AG09319 (cell line): Measurements from ENCODE around the gene PLCG2.

ENCODE experiments used
- DNase-seq: peaks from one replicate; pipeline ENCODE4 v3.0.0-alpha.2; 2010; ENCODE audit warnings: low read depth; ENCODE audit errors: extremely low read depth
- CTCF ChIP-seq: IDR thresholded peaks from 2 replicates; pipeline ENCODE4 v1.5.1; 2011; ENCODE audit warnings: low read depth, mild to moderate bottlenecking, inconsistent platforms, low read length, moderate library complexity

Gene PLCG2

GRCh38 chr16:81837312-81837751, 58.2 kb downstream of the PLCG2 start:
- TF ChIP-seq CTCF, result no peak

GRCh38 chr16:81838794-81839193, 59.7 kb downstream of the PLCG2 start:
- DNase-seq, result no peak
- TF ChIP-seq CTCF, result no peak

More at GRCh38 chr16:81837312-81837751, 58.2 kb downstream of the PLCG2 start:
- DNase-seq, result no peak

GRCh38 chr16:81841722-81842121, 62.6 kb downstream of the PLCG2 start:
- no peak for TF ChIP-seq CTCF

GRCh38 chr16:81842564-81843242, 63.6 kb downstream of the PLCG2 start:
- no peak for TF ChIP-seq CTCF
- no peak for DNase-seq

More at GRCh38 chr16:81841722-81842121, 62.6 kb downstream of the PLCG2 start:
- DNase-seq, result no peak

GRCh38 chr16:81843243-81843582, 64.1 kb downstream of the PLCG2 start:
- TF ChIP-seq CTCF, result no peak
- DNase-seq, result no peak

GRCh38 chr16:81843683-81844082, 64.6 kb downstream of the PLCG2 start:
- TF ChIP-seq CTCF, result no peak
- no peak for DNase-seq

- DNase-seq, result no peak
These were observed 67.0 kb downstream of the PLCG2 start for GRCh38 chr16:81846105-81846504.

More at GRCh38 chr16:81846105-81846504, 67.0 kb downstream of the PLCG2 start:
- no peak for TF ChIP-seq CTCF
